Hepatocyte (in vitro differentiated cells): ENCODE data around the gene CATSPER3. TPM values are rescaled to one million over a fixed set of nuclear protein-coding genes. Genes with fewer than 3 reads are reported as not detected.

Experiments used
- DNase-seq: peaks from one replicate; pipeline ENCODE4 v3.0.0-alpha.2; 2016; ENCODE audit warnings: low spot score
- H2AFZ ChIP-seq: fragments of 200-600 bp; sonication (generic); 2 replicates; pipeline ENCODE4 v1.6.0; 2016; ENCODE audit warnings: antibody characterized with exemption, mild to moderate bottlenecking
- H3K27ac ChIP-seq: fragments of 200-600 bp; sonication (generic); 2 replicates; pipeline ENCODE4 v1.5.1; 2016; ENCODE audit warnings: mild to moderate bottlenecking
- H3K27me3 ChIP-seq: fragments of 200-600 bp; sonication (generic); 2 replicates; pipeline ENCODE4 v1.6.1; 2016
- H3K36me3 ChIP-seq: fragments of 200-600 bp; sonication (generic); replicated peaks from 2 replicates; pipeline ENCODE4 v1.5.1; 2016; ENCODE audit warnings: low read depth; ENCODE audit not compliant: insufficient read depth
- H3K4me1 ChIP-seq: fragments of 200-600 bp; sonication (generic); 2 replicates; pipeline ENCODE4 v1.5.1; 2016; ENCODE audit warnings: mild to moderate bottlenecking, moderate library complexity; ENCODE audit not compliant: insufficient read depth
- H3K4me2 ChIP-seq: fragments of 200-600 bp; sonication (generic); 2 replicates; pipeline ENCODE4 v1.6.0; 2016
- H3K4me3 ChIP-seq: fragments of 200-600 bp; sonication (generic); 2 replicates; pipeline ENCODE4 v1.5.1; 2016; ENCODE audit warnings: mild to moderate bottlenecking
- H3K79me2 ChIP-seq: fragments of 200-600 bp; sonication (generic); 2 replicates; pipeline ENCODE4 v1.6.0; 2017; ENCODE audit warnings: mild to moderate bottlenecking
- H3K9me2 ChIP-seq: fragments of 200-600 bp; sonication (generic); replicated peaks from 2 replicates; pipeline ENCODE4 v1.6.0; 2017; ENCODE audit warnings: mild to moderate bottlenecking; ENCODE audit not compliant: insufficient read depth
- H3K9me3 ChIP-seq: fragments of 200-600 bp; sonication (generic); 2 replicates; pipeline ENCODE4 v1.5.1; 2016; ENCODE audit warnings: low read depth, mild to moderate bottlenecking
- H4K20me1 ChIP-seq: fragments of 200-600 bp; sonication (generic); 2 replicates; pipeline ENCODE4 v1.6.0; 2016; ENCODE audit warnings: mild to moderate bottlenecking; ENCODE audit not compliant: insufficient read depth, poor library complexity, severe bottlenecking
- EZH2 ChIP-seq: fragments of 200-600 bp; sonication (generic); IDR thresholded peaks from 2 replicates; pipeline ENCODE4 v1.6.1; 2016; ENCODE audit warnings: antibody characterized with exemption, mild to moderate bottlenecking, borderline replicate concordance
- EZH2phosphoT487 ChIP-seq: fragments of 200-600 bp; sonication (generic); IDR thresholded peaks from one replicate; pipeline ENCODE4 v1.6.1; 2018; ENCODE audit warnings: antibody characterized with exemption, mild to moderate bottlenecking, low read depth, moderate library complexity; ENCODE audit not compliant: unreplicated experiment, severe bottlenecking
- WGBS: methylation state at CpG from one replicate; pipeline ENCODE4 v1.1.6; 2016; ENCODE audit warnings: low lambda C conversion rate; ENCODE audit errors: missing lambda C conversion rate; 5-methylcytosine and 5-hydroxymethylcytosine counted together
- polyA plus RNA-seq: library from polyadenylated mRNA; unstranded; fragments of >200 nt; fragmentation: Nextera tagmentation; extraction: Ambion mirVana; gene quantifications from 2 replicates; pipeline ENCODE4 v1.2.1, GENCODE V29; 2016
- total RNA-seq: library from RNA; depleted of rRNA; stranded (reverse); fragments of >200 nt; gene quantifications from 2 replicates; pipeline ENCODE4 v1.2.3, GENCODE V29; 2014
- TF ChIP-seq, protein P1 (sequence below): fragments of 200-600 bp; sonication (generic); IDR thresholded peaks from 2 replicates; pipeline ENCODE4 v1.5.1; 2016; ENCODE audit warnings: antibody characterized with exemption, mild to moderate bottlenecking; ENCODE audit not compliant: poor library complexity

CATSPER3 gene
- total and polyA plus RNA-seq, 2 experiments from 2014 or later: 0.59 TPM; not detected in 1

DNA sequence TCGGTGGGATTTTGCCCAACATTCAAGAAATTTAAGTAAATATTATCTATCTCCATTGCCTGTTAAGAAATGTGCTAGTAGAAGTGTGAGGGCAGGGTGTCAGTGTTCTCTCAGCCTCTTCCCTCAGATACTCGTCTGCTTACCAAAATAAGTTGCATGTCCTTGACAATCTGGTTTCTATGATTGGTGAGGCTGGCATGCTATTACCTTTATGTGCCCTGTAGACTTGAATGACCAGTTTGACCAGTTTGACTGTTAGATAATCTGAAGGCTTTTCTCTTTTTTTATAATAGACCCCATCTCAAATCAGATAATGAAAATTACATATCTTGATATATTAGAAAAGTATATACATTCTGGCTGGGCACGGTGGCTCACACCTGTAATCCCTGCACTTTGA, 348 bp downstream of the CATSPER3 start:
- Histone ChIP-seq H3K4me2 (no peak overlapping the region), H3K27ac (no peak overlapping the region), H3K9me3 (no peaks in the 10 kb centered on the region), H3K79me2 (no peaks in the 10 kb centered on the region), H3K4me1 (no peaks in the 10 kb centered on the region), H3K36me3 (no peaks in the 10 kb centered on the region), H3K4me3 (no peak overlapping the region), H2AFZ (no peak overlapping the region), H3K9me2 (no peaks in the 10 kb centered on the region), H3K27me3 (no peaks in the 10 kb centered on the region), H4K20me1 (no peaks in the 10 kb centered on the region)
- 86% methylated on average over 3 of the region's 3 CpGs for WGBS
- TF ChIP-seq, protein P1, sequence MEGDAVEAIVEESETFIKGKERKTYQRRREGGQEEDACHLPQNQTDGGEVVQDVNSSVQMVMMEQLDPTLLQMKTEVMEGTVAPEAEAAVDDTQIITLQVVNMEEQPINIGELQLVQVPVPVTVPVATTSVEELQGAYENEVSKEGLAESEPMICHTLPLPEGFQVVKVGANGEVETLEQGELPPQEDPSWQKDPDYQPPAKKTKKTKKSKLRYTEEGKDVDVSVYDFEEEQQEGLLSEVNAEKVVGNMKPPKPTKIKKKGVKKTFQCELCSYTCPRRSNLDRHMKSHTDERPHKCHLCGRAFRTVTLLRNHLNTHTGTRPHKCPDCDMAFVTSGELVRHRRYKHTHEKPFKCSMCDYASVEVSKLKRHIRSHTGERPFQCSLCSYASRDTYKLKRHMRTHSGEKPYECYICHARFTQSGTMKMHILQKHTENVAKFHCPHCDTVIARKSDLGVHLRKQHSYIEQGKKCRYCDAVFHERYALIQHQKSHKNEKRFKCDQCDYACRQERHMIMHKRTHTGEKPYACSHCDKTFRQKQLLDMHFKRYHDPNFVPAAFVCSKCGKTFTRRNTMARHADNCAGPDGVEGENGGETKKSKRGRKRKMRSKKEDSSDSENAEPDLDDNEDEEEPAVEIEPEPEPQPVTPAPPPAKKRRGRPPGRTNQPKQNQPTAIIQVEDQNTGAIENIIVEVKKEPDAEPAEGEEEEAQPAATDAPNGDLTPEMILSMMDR: no peak
- TF ChIP-seq EZH2phosphoT487: no peak
- TF ChIP-seq EZH2: no peak
- DNase-seq: no peak

DNA sequence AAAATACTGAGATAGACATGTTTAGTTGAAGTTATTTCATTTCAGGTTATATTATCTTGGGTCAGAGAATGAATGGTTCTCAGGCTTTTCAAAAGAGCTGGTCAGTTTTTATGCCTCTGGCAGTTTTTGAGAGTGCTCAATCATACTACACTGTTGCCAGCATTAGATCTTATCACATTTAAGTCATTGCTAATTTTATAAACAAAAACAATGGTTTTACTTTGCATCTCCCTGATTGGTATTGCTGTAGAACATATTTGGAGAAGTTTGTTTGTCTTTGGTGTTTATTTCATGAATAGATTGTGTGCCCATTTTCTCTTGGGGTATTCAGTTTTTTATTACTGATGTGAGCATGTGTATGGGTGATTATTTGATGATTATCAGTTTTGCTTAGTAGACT, 1.5 kb downstream of the CATSPER3 start:
- Histone ChIP-seq H3K9me3 (no peaks in the 10 kb centered on the region), H3K27ac (no peak overlapping the region), H3K4me3 (no peak overlapping the region), H4K20me1 (no peaks in the 10 kb centered on the region), H2AFZ (no peak overlapping the region), H3K4me2 (no peak overlapping the region), H3K79me2 (no peaks in the 10 kb centered on the region), H3K9me2 (no peaks in the 10 kb centered on the region), H3K27me3 (no peaks in the 10 kb centered on the region), H3K36me3 (no peaks in the 10 kb centered on the region), H3K4me1 (no peaks in the 10 kb centered on the region)
- TF ChIP-seq EZH2 (no peak), EZH2phosphoT487 (no peak)
- TF ChIP-seq, protein P1: no peak
- DNase-seq: no peak

DNA sequence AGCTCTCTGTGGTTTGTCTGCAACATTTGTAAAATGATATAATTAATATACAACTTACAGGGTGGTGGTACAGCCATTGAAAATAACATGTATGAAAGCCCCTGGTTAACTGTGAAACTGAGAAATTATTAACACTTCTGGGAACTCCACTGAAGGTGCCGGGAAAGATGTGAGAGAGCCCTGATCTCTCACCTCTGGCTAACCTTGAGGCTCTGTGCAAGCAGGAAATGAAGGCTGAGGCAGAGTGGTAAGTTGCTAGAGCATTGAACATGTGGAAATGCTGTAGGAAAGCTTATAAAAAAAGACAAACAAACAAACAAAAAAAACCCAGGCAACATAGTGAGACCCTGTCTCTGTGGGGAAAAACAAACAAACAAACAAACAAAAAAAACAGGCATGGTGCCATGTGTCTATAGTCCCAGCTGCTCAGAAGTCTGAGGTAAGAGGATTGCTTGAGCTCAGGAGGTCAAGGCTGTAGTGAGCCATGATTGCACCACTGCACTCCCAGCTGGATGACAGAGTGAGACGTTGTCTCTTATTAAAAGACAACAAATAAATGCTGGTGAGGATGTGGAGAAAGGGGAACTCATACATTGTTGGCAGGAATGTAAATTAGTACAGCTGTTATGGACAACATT, 7.5 kb downstream of the CATSPER3 start:
- Histone ChIP-seq H3K27me3 (no peaks in the 10 kb centered on the region), H3K36me3 (no peaks in the 10 kb centered on the region), H4K20me1 (no peaks in the 10 kb centered on the region), H3K4me1 (no peaks in the 10 kb centered on the region), H3K9me2 (no peaks in the 10 kb centered on the region), H3K9me3 (no peaks in the 10 kb centered on the region), H2AFZ (no peak overlapping the region), H3K4me3 (no peak overlapping the region), H3K79me2 (no peaks in the 10 kb centered on the region), H3K4me2 (no peak overlapping the region), H3K27ac (no peak overlapping the region)
- TF ChIP-seq EZH2phosphoT487: no peak
- no peak for TF ChIP-seq EZH2
- TF ChIP-seq, protein P1: no peak
- WGBS: 84% methylated on average over 2 of the region's 2 CpGs
- no peak for DNase-seq

DNA sequence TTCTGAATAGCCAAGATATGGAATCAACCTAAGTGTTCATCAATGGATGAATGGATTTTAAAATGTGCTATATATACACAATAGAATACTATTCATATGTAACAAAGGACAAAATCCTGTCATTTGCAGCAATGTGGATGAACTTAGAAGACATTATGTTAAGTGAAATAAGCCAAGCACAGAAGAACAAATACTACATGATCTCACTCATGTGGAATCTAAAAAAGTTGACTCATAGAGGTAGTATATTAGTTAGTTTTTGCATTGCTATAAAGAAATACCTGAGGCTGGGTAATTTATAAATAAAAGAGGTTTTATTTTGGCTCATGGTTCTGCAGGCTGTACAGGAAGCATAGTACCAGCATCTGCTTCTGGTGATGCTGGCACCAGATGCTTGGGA, 8.1 kb downstream of the CATSPER3 start:
- Histone ChIP-seq H3K27ac (no peak overlapping the region), H3K4me3 (no peak overlapping the region), H3K9me3 (no peaks in the 10 kb centered on the region), H2AFZ (no peak overlapping the region), H4K20me1 (no peaks in the 10 kb centered on the region), H3K36me3 (no peaks in the 10 kb centered on the region), H3K4me1 (no peaks in the 10 kb centered on the region), H3K9me2 (no peaks in the 10 kb centered on the region), H3K4me2 (no peak overlapping the region), H3K79me2 (no peaks in the 10 kb centered on the region), H3K27me3 (no peaks in the 10 kb centered on the region)
- TF ChIP-seq, protein P1: no peak
- TF ChIP-seq EZH2phosphoT487 (no peak), EZH2 (no peak)
- DNase-seq: no peak
